ENCODE measurements around the gene DOCK4. TPM values are rescaled to one million over a fixed set of nuclear protein-coding genes. Genes with fewer than 3 reads are reported as not detected.

Gene DOCK4
- total RNA-seq, 1 experiment from 2014 or later = 4.9 TPM

DNA sequence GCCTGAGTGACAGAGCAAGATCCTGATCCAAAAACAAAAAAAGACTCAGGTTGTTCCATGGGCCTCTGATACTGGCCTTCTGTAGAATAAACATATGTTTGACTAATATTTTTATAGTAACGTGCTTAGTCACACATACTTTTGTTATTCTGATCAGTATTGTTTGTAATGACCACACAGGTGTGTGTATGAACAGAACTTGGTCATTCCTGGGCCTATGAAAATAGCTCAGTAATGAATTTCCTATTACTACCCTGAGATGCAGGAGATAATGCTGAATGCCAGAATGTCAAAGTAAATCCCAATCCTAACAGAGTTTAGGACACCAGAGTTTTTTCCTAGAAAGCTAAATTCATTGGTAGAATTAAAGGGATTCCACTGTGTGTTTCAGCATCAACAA, 108.7 kb downstream of the DOCK4 start:
- Histone ChIP-seq H3K14ac (ENCODE audit: insufficient read depth, low read length) (no peak overlapping the region), H3K4ac (ENCODE audit: low read depth, low read length) (no peak overlapping the region), H2BK20ac (ENCODE audit: low read depth, low read length, poor library complexity, severe bottlenecking) (no peak overlapping the region), H3K9me3 (ENCODE audit: control insufficient read depth, low read depth, low read length) (no peaks in the 10 kb centered on the region), H3K4me1 (ENCODE audit: insufficient read depth, low read length) (0 out of 2 replicates have a peak, but pooled peaks cover 2% of the 10 kb centered on the region), H4K5ac (ENCODE audit: insufficient read length, low read depth, low read length) (no peak overlapping the region), H2AK5ac (ENCODE audit: insufficient read length, low read length) (no peak overlapping the region), H2BK15ac (ENCODE audit: low read depth, low read length) (no peak overlapping the region), H2AFZ (ENCODE audit: low read length) (no peak overlapping the region), H3K23ac (ENCODE audit: insufficient read length, low read depth, low read length) (no peak overlapping the region), H3K9ac (ENCODE audit: extremely low read depth, insufficient read length, low read length) (no peak overlapping the region), H4K20me1 (ENCODE audit: control insufficient read depth, insufficient read depth, insufficient read length) (no peaks in the 10 kb centered on the region), H3K4me2 (ENCODE audit: insufficient read depth, insufficient read length, low read length) (no peak overlapping the region), H3K79me1 (ENCODE audit: insufficient read depth, low read depth, low read length, poor library complexity, severe bottlenecking) (no peaks in the 10 kb centered on the region), H3K18ac (ENCODE audit: insufficient read length, low read depth, low read length) (no peak overlapping the region), H2BK5ac (ENCODE audit: insufficient read length, low read length) (no peak overlapping the region), H3K27me3 (ENCODE audit: insufficient read depth, low read length) (no peaks in the 10 kb centered on the region), H3K27ac (ENCODE audit: insufficient read length, low read depth, low read length) (no peak overlapping the region), H2BK120ac (ENCODE audit: low read depth, low read length, poor library complexity, severe bottlenecking) (no peak overlapping the region), H3K23me2 (ENCODE audit: insufficient read length, low read depth, low read length, poor library complexity, severe bottlenecking) (no peaks in the 10 kb centered on the region), H3K56ac (ENCODE audit: insufficient read length, low read depth, low read length) (no peak overlapping the region), H3K79me2 (ENCODE audit: insufficient read depth, low read length) (no peaks in the 10 kb centered on the region; the same call in 1 of the 2 replicates), H3T11ph (ENCODE audit: low read length) (no peak overlapping the region), H4K8ac (replicated peaks; ENCODE audit: insufficient read length, low read depth, low read length) (no peak overlapping the region), H4K91ac (ENCODE audit: insufficient read length, low read depth, low read length) (no peak overlapping the region), H2BK12ac (ENCODE audit: insufficient read length, low read depth, low read length) (no peak overlapping the region)
- H3K4me3 Mint-ChIP-seq = no peak overlapping the region
- H3K36me3 Mint-ChIP-seq (ENCODE audit: insufficient read depth in 1 of 3, low read depth in 3 of 3) = peaks cover 0 to 2% (median 0%) of the 10 kb centered on the region in 3 experiments; a peak in 2 of 7 replicates
- no peak overlapping the region; a peak in 1 of 7 replicates for H3K27ac Mint-ChIP-seq
- H3K9me3 Mint-ChIP-seq = peaks cover 0 to 3% of the 10 kb centered on the region in 2 experiments; a peak in 3 of 5 replicates
- TF ChIP-seq, protein P1, sequence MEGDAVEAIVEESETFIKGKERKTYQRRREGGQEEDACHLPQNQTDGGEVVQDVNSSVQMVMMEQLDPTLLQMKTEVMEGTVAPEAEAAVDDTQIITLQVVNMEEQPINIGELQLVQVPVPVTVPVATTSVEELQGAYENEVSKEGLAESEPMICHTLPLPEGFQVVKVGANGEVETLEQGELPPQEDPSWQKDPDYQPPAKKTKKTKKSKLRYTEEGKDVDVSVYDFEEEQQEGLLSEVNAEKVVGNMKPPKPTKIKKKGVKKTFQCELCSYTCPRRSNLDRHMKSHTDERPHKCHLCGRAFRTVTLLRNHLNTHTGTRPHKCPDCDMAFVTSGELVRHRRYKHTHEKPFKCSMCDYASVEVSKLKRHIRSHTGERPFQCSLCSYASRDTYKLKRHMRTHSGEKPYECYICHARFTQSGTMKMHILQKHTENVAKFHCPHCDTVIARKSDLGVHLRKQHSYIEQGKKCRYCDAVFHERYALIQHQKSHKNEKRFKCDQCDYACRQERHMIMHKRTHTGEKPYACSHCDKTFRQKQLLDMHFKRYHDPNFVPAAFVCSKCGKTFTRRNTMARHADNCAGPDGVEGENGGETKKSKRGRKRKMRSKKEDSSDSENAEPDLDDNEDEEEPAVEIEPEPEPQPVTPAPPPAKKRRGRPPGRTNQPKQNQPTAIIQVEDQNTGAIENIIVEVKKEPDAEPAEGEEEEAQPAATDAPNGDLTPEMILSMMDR (conservative IDR thresholded peaks at IDR 0.05) = no peak
- DNase-seq = no peak
- H3K4me1 Mint-ChIP-seq = peaks cover 0 to 9% of the 10 kb centered on the region in 2 experiments; a peak in 2 of 4 replicates
- no CpG with 5 or more reads among the region's 1 CpG for WGBS (ENCODE audit: extremely low coverage, insufficient read length, low lambda C conversion rate)
- no peaks in the 10 kb centered on the region for H3K27me3 Mint-ChIP-seq (ENCODE audit: low read depth)
